NCI-H1092 (cell line): ENCODE measurements around the gene ALDH1A2.
"Not testable (repeated sequence)": the region's sequence is repeated elsewhere in the genome, so short reads cannot be mapped to it uniquely, and the experiment has no call there.

Source experiments
- DNase-seq: peaks from one replicate; lab custom pipeline; 2025; lab: John Stamatoyannopoulos, UW

ALDH1A2 gene

GRCh38 chr15:58065445-58066041, at the start of gene ALDH1A2:
Gene ALDH1A2, minus strand, starts transcription at chr15:58065711. Its CDS starts 61 bp downstream, at chr15:58065650.
- DNase-seq = no peak

GRCh38 chr15:58114812-58115211, 49.3 kb upstream of the ALDH1A2 start:
- DNase-seq = no peak

GRCh38 chr15:58114388-58114787, 48.9 kb upstream of the ALDH1A2 start:
- DNase-seq = no peak

- not testable (repeated sequence) for DNase-seq
Observed at GRCh38 chr15:58113358-58113757, 47.8 kb upstream of the ALDH1A2 start.

GRCh38 chr15:58111718-58112104, 46.2 kb upstream of the ALDH1A2 start:
- no peak for DNase-seq

- no peak for DNase-seq
Observed at GRCh38 chr15:58110999-58111717, 45.6 kb upstream of the ALDH1A2 start.

GRCh38 chr15:58109419-58109818, 43.9 kb upstream of the ALDH1A2 start:
- no peak for DNase-seq

GRCh38 chr15:58108117-58108516, 42.6 kb upstream of the ALDH1A2 start:
- DNase-seq = no peak

- DNase-seq = no peak
Observed at GRCh38 chr15:58103482-58103881, 38.0 kb upstream of the ALDH1A2 start.

- DNase-seq = no peak
Observed at GRCh38 chr15:58096529-58097084, 31.1 kb upstream of the ALDH1A2 start.

GRCh38 chr15:58095415-58095814, 29.9 kb upstream of the ALDH1A2 start:
- no peak for DNase-seq

- no peak for DNase-seq
Observed at GRCh38 chr15:58087871-58088270, 22.4 kb upstream of the ALDH1A2 start.

- no peak for DNase-seq
Observed at GRCh38 chr15:58086491-58086890, 21.0 kb upstream of the ALDH1A2 start.

GRCh38 chr15:58083526-58083925, 18.0 kb upstream of the ALDH1A2 start:
- no peak for DNase-seq

GRCh38 chr15:58081891-58082290, 16.4 kb upstream of the ALDH1A2 start:
- no peak for DNase-seq

- no peak for DNase-seq
Observed at GRCh38 chr15:58081456-58081855, 15.9 kb upstream of the ALDH1A2 start.

- DNase-seq = not testable (repeated sequence)
Observed at GRCh38 chr15:58080959-58081358, 15.4 kb upstream of the ALDH1A2 start.

GRCh38 chr15:58080398-58080797, 14.9 kb upstream of the ALDH1A2 start:
- DNase-seq = no peak

GRCh38 chr15:58078591-58078990, 13.1 kb upstream of the ALDH1A2 start:
- no peak for DNase-seq

GRCh38 chr15:58077427-58077826, 11.9 kb upstream of the ALDH1A2 start:
- no peak for DNase-seq

- no peak for DNase-seq
Observed at GRCh38 chr15:58074452-58074851, 8.9 kb upstream of the ALDH1A2 start.

- no peak for DNase-seq
Observed at GRCh38 chr15:58070801-58071418, 5.4 kb upstream of the ALDH1A2 start.

GRCh38 chr15:58069008-58069407, 3.5 kb upstream of the ALDH1A2 start:
- DNase-seq = no peak
